Measurements from ENCODE around the gene LCT.
"Not testable (repeated sequence)": the region's sequence is repeated elsewhere in the genome, so short reads cannot be mapped to it uniquely, and the experiment has no call there.

Gene LCT

GRCh38 chr2:135796606-135797005 lies 40.4 kb downstream of the LCT start:
- no peak for DNase-seq

GRCh38 chr2:135795641-135796040 lies 41.3 kb downstream of the LCT start:
- not testable (repeated sequence) for DNase-seq

GRCh38 chr2:135792401-135793150 lies 44.4 kb downstream of the LCT start:
- no peak for DNase-seq

GRCh38 chr2:135791418-135792190 lies 45.4 kb downstream of the LCT start:
- DNase-seq = no peak

- no peak for DNase-seq
These were observed 46.6 kb downstream of the LCT start for GRCh38 chr2:135790423-135790822.

DNA sequence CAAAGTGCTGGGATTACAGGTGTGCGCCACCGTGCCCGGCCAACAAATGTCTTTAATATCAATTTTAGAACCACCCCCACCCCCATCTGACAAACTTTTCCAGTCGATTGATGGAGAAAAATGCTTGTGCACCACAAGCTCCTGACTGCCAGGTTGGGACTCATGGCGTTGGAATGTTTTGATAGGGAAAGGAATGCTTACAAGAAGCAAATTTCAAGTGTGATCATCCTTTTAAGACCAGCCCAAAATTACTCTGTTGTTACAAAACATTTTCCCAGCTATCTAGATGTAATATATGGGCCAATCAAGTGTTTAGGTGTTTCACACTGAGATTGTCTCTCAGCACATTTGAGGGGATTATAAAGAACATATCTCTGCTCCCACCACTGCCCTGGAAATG lies 50.2 kb downstream of the LCT start:
- no peak for DNase-seq

- no peak for DNase-seq
These were observed 52.0 kb downstream of the LCT start for GRCh38 chr2:135785032-135785431.

DNA sequence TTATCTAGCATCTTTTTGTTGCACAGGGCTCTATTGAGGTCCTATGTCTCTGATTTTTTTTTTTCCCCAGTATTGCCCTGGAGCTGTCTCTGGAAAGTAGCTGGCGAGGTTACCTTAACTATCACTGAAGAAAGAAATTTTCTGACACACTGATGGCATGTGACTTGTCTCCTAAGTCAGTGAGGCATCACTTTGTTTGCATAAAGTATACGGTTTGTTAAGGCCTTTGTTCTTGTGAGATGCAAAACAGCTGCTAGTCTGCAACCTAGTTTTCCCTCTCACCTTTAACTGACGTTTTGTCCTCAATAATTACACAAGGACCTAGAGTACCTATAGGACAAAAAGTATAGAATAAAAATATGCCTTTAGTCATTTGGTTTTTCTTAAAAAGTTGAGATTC lies 53.5 kb downstream of the LCT start:
- DNase-seq = no peak

GRCh38 chr2:135782231-135782630 lies 54.8 kb downstream of the LCT start:
- DNase-seq = no peak

DNA sequence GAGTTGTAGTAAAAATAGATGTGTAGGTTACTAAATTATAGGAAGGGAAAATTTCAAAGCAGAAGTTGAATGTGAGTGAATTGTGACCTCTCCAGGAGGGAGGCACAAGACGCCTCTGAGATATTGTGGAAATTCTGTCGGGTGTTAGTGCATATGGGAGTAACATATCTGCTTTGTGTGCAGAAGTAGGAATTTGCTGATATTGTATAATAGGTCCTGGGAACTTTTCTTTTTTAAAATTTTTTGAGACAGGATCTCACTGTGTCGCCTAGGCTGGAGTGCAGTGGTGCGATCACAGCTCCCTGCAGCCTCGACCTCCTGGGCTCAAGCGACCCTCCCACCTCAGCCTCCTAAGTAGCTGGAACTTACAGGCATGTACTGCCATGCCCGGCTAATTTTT lies 60.6 kb downstream of the LCT start:
- DNase-seq = no peak

- DNase-seq = no peak
These were observed 61.6 kb downstream of the LCT start for GRCh38 chr2:135775420-135775819.

DNA sequence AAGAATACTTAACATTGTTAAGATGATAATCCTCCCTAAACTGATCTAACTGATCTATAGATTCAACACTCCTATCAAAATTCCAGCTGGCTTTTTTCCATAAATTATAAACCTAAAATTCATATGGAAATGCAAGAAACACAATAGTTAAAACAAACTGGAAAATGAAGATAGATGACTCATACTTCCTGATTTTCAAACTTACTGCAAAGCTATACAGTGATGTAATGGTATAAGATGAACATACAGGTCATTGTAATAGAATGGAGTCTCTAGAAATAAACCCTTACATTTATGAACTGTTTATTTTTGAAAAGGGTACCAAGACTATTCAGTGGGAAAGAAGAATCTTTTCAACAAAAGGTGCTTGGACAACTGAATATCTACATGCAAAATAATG lies 63.1 kb downstream of the LCT start:
- DNase-seq = no peak

GRCh38 chr2:135773319-135773718 lies 63.7 kb downstream of the LCT start:
- DNase-seq = no peak

GRCh38 chr2:135768863-135769262 lies 68.1 kb downstream of the LCT start:
- no peak for DNase-seq

- no peak for DNase-seq
These were observed 74.5 kb downstream of the LCT start for GRCh38 chr2:135762530-135762929.

DNA sequence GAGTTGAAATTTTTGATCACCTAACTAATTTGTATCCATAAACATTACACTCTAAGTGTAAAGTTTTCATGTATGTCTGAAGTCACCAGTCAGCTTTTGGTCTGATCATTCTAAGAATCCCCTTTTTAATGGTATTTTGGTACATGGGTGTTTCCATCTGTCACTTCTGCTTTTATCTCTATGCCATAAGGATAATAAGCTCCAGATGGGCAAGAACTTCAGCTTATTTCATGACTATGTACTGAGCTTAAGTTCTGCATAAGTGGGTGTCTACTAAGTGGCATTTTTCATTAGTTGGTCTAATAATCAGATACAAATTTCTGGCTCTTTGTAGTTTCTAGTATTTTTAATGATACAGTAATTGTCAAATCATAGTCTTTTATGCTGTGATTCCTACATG lies 75.0 kb downstream of the LCT start:
- DNase-seq = no peak

- no peak for DNase-seq
These were observed 80.3 kb downstream of the LCT start for GRCh38 chr2:135756692-135757091.

- no peak for DNase-seq
These were observed 81.4 kb downstream of the LCT start for GRCh38 chr2:135755573-135755972.

- DNase-seq = no peak
These were observed 91.4 kb downstream of the LCT start for GRCh38 chr2:135745545-135745944.

DNA sequence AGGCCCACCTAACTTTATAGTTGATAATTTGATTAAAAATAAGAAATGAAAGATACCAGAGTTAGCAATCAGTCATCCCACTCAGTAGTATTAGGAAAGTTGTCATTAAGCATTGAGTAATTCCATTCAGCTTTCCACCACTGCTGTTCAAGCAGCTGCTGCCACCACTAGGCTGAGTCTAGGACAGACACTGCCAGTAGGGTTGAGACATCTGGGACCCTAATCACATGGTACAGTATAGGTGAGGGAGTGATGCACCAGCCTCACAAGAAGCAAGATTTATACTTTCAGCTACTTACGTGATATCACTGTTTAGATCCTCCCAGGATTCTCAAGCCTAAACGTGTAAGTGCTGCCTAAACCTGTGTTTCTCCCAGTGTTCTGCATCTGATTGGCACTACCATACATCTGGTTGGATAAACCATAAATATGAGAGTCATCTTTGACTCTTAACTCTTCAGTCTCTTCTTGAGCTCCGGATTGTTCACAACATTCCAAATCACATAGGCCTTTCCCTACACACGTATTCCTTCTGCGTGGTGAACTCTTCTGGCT lies 92.1 kb downstream of the LCT start:
- no peak for DNase-seq

DNA sequence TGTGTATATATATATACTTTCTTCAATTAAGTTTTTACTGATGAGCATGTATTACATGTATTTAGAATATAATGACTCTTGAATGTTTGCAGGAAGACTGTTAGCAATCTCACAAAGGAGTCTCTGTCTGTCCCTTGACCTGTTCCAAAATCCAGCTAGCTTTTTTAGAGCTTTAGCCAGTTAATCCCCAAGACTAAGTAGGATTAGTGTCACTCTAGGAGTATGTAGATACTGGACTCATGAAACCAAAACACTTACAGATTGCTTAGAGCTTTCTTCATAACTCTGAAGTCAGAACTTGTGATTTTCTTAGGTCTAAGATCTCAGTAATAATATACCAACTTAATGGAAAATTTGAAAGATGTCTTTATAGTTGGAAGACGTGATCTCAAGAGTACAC lies 93.1 kb downstream of the LCT start:
- no peak for DNase-seq

DNA sequence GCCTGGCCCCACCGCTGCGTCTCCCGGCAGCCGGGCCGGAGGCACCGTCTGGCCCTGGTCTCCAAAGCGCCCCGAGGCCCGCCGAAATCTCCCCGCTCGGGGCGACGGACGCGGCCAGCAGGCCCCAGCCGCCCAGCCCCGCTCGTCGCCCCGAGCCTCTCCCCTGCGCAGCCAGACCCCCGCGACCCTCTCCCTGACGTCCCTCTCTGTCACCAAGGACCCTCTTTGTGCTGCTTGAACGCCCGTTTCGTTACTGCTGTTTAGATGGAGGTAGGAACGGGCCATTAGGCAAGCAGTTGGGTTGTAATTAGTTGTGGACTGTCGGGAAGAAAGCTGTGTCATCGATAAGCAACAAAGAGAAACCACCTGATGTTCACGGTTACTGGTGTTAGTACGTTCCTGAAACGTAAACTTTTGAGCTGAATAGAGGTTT lies 94.6 kb downstream of the LCT start:
- DNase-seq = peak; percentile 16 to 63 (median 39)

DNA sequence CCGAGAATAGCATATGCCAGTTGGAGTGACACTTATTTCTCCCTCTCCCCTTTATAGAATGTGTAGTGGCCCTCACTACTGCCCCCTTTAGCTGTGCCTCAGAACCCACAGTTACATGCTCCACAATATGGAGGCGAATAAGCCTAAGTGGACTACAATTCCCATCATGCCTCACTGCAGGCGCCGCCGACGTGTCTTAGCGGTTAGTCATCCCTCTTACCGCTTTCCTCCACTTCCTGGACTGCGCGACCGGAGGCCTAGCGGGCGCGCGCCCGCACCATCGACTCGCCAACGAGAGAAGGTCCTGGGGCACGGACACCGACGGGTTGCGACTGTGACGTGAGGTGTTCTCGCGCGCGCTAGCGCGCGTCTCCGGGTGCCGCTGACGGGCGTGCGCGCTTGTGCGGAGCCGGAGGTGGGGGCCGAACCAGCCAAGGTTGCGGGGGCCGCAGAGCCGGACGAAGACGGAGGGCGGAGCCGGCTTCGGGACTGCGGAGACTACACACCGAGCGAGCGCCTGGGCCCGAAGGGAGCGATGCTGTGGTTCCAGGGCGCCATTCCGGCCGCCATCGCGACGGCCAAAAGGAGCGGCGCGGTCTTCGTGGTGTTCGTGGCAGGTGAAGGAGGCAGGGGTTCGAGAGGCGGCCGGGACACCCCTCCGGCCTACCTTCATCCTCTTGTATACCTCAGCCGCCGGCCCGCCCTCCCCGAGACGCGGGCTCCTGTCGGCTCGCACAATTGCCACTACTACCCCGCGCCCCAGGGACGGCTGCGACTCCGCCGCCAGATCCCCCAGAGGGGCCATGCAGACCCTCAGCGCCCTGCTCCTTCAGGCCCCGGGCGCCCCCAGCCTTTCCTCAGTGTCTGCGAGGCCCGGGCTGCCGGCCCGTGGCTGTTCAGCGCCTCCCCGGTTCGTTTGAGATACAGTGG lies 95.3 kb downstream of the LCT start, which contains the start of gene UBXN4:
Gene UBXN4, plus strand, starts transcription at position 461 of the 930 bp plus-strand sequence. Its CDS starts 75 bp downstream, at position 536.
- DNase-seq = peak; percentile 85 to 93 (median 89)
